NCI-H82 treated with DMSO at 0.1 percent for 48 hours (cell line): ENCODE measurements around the gene ARHGAP40.

Experiments used
- DNase-seq: peaks from one replicate; lab custom pipeline; 2025; ENCODE audit not compliant: unreplicated experiment; lab: John Stamatoyannopoulos, UW

Gene ARHGAP40

GRCh38 chr20:38674092-38674764 is 72.6 kb downstream of the ARHGAP40 start:
- DNase-seq, result peak; percentile 51

GRCh38 chr20:38674765-38675133 is 73.1 kb downstream of the ARHGAP40 start:
- DNase-seq, result no peak

- DNase-seq, result no peak
Measured at GRCh38 chr20:38676576-38676975, 75.0 kb downstream of the ARHGAP40 start.

- no peak for DNase-seq
Measured at GRCh38 chr20:38680500-38681306, 79.1 kb downstream of the ARHGAP40 start.

- DNase-seq, result no peak
Measured at GRCh38 chr20:38685271-38685670, 83.7 kb downstream of the ARHGAP40 start.

GRCh38 chr20:38685853-38686473 is 84.4 kb downstream of the ARHGAP40 start:
- DNase-seq, result no peak

GRCh38 chr20:38692436-38693411 is 91.1 kb downstream of the ARHGAP40 start:
- DNase-seq, result no peak

GRCh38 chr20:38697306-38697705 is 95.7 kb downstream of the ARHGAP40 start:
- DNase-seq, result no peak

GRCh38 chr20:38698541-38698940 is 96.9 kb downstream of the ARHGAP40 start:
- DNase-seq, result no peak

- DNase-seq, result no peak
Measured at GRCh38 chr20:38700141-38700540, 98.5 kb downstream of the ARHGAP40 start.
